ENCODE measurements around the gene PSMC4. TPM values are rescaled to one million over a fixed set of nuclear protein-coding genes. Genes with fewer than 3 reads are reported as not detected.

Gene PSMC4
- total RNA-seq, 2 donors from 2014 or later: 86.1 to 129 TPM

- H3K36me3 ChIP-seq: peaks cover 0 to 10% of the 10 kb centered on the region in 2 donors
- WGBS: 90% methylated on average over 4 of the region's 4 CpGs
- intact Hi-C loops (cut with DNase I): no loop called here
- no peak overlapping the region for H3K4me3 ChIP-seq
- H3K27me3 ChIP-seq (replicated peaks; ENCODE audit: insufficient read depth): no peaks in the 10 kb centered on the region
- H3K9me3 ChIP-seq: no peaks in the 10 kb centered on the region
- TF ChIP-seq POLR2AphosphoS5 (IDR thresholded peaks at IDR 0.05): no peak
- no peak for TF ChIP-seq CTCF (IDR thresholded peaks at IDR 0.05)
- TF ChIP-seq POLR2A (IDR thresholded peaks at IDR 0.05): no peak
- no peak overlapping the region for H3K27ac ChIP-seq
- DNase-seq (ENCODE audit: low spot score): no peak
- H3K4me1 ChIP-seq (replicated peaks): no peaks in the 10 kb centered on the region
Measured at GRCh38 chr19:40013991-40014390, 43.0 kb downstream of the PSMC4 start.

- no peaks in the 10 kb centered on the region for H3K4me1 ChIP-seq (replicated peaks)
- peaks cover 6% of the 10 kb centered on the region for H3K9me3 ChIP-seq
- intact Hi-C loops (cut with DNase I): no loop called here
- no peak for DNase-seq (ENCODE audit: low spot score)
- 89% methylated on average over 3 of the region's 3 CpGs for WGBS
- H3K4me3 ChIP-seq: no peak overlapping the region
- no peaks in the 10 kb centered on the region for H3K36me3 ChIP-seq
- TF ChIP-seq CTCF (IDR thresholded peaks at IDR 0.05): no peak
- TF ChIP-seq POLR2A (IDR thresholded peaks at IDR 0.05): no peak
- no peak for TF ChIP-seq POLR2AphosphoS5 (IDR thresholded peaks at IDR 0.05)
- no peak overlapping the region for H3K27ac ChIP-seq
- no peaks in the 10 kb centered on the region for H3K27me3 ChIP-seq (replicated peaks; ENCODE audit: insufficient read depth)
Measured at GRCh38 chr19:40023969-40024368, 53.0 kb downstream of the PSMC4 start.

GRCh38 chr19:40025938-40026596, 55.1 kb downstream of the PSMC4 start:
- no peak for DNase-seq (ENCODE audit: low spot score)
- Histone ChIP-seq H3K9me3 (peaks cover 6% of the 10 kb centered on the region), H3K27me3 (replicated peaks; ENCODE audit: insufficient read depth) (no peaks in the 10 kb centered on the region), H3K27ac (no peak overlapping the region), H3K4me3 (no peak overlapping the region), H3K4me1 (replicated peaks) (no peaks in the 10 kb centered on the region), H3K36me3 (no peaks in the 10 kb centered on the region)
- intact Hi-C loops (cut with DNase I): no loop called here
- WGBS: 93% methylated on average over 4 of the region's 4 CpGs
- TF ChIP-seq POLR2AphosphoS5 (IDR thresholded peaks at IDR 0.05): no peak
- TF ChIP-seq CTCF (IDR thresholded peaks at IDR 0.05): no peak
- no peak for TF ChIP-seq POLR2A (IDR thresholded peaks at IDR 0.05)

- Histone ChIP-seq H3K27ac (no peak overlapping the region), H3K27me3 (replicated peaks; ENCODE audit: insufficient read depth) (no peaks in the 10 kb centered on the region), H3K36me3 (no peaks in the 10 kb centered on the region), H3K4me3 (no peak overlapping the region), H3K4me1 (replicated peaks) (no peaks in the 10 kb centered on the region), H3K9me3 (peaks cover 6% of the 10 kb centered on the region)
- intact Hi-C loops (cut with DNase I): no loop called here
- no peak for TF ChIP-seq CTCF (IDR thresholded peaks at IDR 0.05)
- TF ChIP-seq POLR2AphosphoS5 (IDR thresholded peaks at IDR 0.05): no peak
- no peak for TF ChIP-seq POLR2A (IDR thresholded peaks at IDR 0.05)
- DNase-seq (ENCODE audit: low spot score): no peak
- WGBS: 97% methylated on average over 5 of the region's 5 CpGs
Measured at GRCh38 chr19:40026597-40026970, 55.6 kb downstream of the PSMC4 start.

Other genes with a start within 250 kb of the PSMC4 start
- not detected for gene CLC, start 233.1 kb upstream of the PSMC4 start, total RNA-seq
- not detected for gene LEUTX, start 192.3 kb upstream of the PSMC4 start, total RNA-seq
- 10 to 100 TPM; 18.2 to 48.7 TPM for gene DYRK1B, start 137.0 kb upstream of the PSMC4 start, total RNA-seq
- 100 to 1,000 TPM; 139 to 224 TPM for gene FBL, start 124.8 kb upstream of the PSMC4 start, total RNA-seq
- gene FCGBP, start 36.5 kb upstream of the PSMC4 start, total RNA-seq: 10 to 100 TPM; 42.4 to 73.5 TPM
- gene ZNF546, start 25.9 kb downstream of the PSMC4 start, total RNA-seq: 10 to 100 TPM in 1 of 2 donors, 1 to 10 TPM in 1; 4.6 to 10.6 TPM
- 10 to 100 TPM; 11.7 to 17.4 TPM for gene ZNF780B, start 85.1 kb downstream of the PSMC4 start, total RNA-seq
- 10 to 100 TPM; 18.4 to 23.4 TPM for gene ZNF780A, start 119.8 kb downstream of the PSMC4 start, total RNA-seq
- 10 to 100 TPM; 10.5 to 23.8 TPM for gene MAP3K10, start 220.3 kb downstream of the PSMC4 start, total RNA-seq
- not detected for gene TTC9B, start 247.2 kb downstream of the PSMC4 start, total RNA-seq